LNCaP clone FGC (cell line): Measurements from ENCODE around the gene RPN2.

ENCODE experiments used
- DNase-seq: peaks from one replicate; pipeline ENCODE4 v3.0.0-alpha.2; 2011; ENCODE audit warnings: low read depth
- H3K4me3 ChIP-seq: 2 replicates; pipeline ENCODE4 v1.5.1; 2011; ENCODE audit warnings: mild to moderate bottlenecking, low read depth, low read length, control low read depth
- TF ChIP-seq, protein P1 (sequence below): IDR thresholded peaks from 2 replicates; pipeline ENCODE4 v1.5.1; 2012; ENCODE audit warnings: mild to moderate bottlenecking; ENCODE audit not compliant: control insufficient read depth, insufficient read depth; ENCODE audit errors: extremely low read depth

RPN2 gene

DNA sequence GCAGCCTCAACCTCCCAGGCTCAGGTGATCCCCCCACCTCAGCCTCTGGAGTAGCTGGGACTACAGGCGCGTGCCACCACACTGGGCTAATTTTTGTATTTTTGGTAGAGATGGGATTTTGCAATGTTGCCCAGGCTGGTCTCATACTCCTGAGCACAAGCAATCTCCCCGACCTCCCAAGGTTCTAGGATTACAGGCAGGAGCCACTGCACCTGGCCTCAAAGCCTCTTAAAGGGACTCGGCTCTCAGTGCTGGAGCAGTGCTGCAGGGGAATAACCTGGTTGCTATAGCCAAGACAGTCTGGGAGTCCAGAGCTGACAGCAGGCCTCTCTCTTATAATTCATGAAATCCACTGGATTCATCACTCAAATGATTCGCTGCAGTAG is 65.4 kb downstream of the RPN2 start:
- TF ChIP-seq, protein P1, sequence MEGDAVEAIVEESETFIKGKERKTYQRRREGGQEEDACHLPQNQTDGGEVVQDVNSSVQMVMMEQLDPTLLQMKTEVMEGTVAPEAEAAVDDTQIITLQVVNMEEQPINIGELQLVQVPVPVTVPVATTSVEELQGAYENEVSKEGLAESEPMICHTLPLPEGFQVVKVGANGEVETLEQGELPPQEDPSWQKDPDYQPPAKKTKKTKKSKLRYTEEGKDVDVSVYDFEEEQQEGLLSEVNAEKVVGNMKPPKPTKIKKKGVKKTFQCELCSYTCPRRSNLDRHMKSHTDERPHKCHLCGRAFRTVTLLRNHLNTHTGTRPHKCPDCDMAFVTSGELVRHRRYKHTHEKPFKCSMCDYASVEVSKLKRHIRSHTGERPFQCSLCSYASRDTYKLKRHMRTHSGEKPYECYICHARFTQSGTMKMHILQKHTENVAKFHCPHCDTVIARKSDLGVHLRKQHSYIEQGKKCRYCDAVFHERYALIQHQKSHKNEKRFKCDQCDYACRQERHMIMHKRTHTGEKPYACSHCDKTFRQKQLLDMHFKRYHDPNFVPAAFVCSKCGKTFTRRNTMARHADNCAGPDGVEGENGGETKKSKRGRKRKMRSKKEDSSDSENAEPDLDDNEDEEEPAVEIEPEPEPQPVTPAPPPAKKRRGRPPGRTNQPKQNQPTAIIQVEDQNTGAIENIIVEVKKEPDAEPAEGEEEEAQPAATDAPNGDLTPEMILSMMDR = no peak
- H3K4me3 ChIP-seq = no peak overlapping the region
- DNase-seq = no peak

DNA sequence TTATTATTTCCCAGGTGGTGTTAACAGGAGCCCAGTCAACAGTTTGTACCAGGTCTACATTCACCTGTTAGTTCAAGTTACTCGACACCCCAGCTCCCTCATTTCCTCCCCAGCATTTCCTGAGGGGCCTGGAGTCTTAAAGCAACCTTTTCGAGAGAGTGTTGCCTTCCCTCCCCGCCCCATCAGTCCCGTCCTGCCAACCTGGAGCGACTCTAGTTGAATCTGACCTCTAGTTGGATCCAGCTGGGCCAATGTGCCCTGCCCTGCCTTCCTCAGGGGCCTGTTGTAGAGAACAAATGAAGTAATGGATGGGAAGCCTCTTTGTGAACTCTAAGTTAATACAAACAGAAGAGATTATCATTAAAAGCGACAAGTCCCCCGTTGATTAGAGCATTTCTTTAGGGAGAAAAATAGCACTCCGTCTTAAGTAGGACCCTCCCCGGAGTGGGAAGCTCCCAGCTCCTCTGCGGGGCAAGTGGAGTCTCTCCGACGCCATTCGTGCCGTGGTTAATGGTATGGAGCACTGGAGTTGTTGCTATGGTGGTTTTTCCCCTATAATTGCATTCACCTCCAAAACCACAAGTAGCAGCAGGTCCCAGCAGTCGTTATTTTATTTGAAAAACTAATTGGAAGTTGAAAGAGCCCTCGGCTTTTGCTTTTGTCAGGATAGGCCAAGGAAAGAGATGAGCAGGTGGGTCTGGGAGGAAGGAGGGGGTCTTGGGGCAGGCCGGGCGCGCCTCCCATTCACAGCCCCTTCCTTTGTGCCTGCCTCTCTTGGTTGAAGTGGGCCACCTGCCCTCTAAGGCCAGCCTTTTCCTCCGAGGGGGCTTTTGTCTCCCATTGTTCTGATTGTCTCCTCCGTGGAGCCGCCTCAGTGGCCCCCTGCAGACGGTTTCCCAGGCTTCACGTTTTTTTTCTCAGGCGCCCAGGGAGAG is 66.4 kb downstream of the RPN2 start:
- DNase-seq = no peak
- no peak overlapping the region for H3K4me3 ChIP-seq
- TF ChIP-seq, protein P1 = no peak

DNA sequence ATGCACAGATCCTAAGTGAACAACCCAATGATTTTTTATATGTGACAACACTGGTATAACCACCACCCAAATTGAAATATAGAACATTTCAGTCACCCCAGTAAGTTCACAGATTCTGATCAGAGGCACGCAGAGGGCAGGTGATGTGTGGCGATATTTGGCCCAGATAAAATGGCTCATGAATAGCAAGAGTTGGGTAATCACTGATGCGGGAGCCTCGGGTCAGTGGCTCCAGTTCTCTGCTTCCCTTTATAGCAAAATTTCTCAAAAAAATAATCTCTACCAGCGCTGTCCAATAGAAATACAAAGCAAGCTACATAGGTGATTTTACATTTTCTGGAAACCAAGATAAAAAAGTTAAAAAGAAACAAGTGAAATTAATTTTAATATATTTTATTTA is 67.6 kb downstream of the RPN2 start:
- H3K4me3 ChIP-seq = no peak overlapping the region
- TF ChIP-seq, protein P1 = no peak
- DNase-seq = no peak

DNA sequence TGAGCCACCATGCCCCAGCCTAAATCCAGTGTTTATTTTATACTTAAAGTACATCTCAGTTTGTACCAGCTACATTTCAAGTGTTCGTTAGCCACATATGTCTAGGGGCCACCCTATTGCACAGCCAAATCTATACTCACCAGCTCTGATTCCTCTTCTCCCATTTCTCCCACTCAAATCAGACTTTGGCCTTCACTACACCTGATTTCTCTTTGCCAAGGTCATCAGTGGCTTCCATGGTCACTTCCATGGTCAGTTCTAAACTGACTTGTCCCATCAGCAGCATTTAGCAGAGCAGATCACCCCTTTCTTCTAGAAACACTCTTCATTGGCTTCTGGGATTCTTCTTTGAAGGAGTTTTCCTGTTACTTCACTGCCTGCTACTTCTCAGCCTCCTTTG is 68.4 kb downstream of the RPN2 start:
- no peak for DNase-seq
- H3K4me3 ChIP-seq = no peak overlapping the region
- TF ChIP-seq, protein P1 = no peak

DNA sequence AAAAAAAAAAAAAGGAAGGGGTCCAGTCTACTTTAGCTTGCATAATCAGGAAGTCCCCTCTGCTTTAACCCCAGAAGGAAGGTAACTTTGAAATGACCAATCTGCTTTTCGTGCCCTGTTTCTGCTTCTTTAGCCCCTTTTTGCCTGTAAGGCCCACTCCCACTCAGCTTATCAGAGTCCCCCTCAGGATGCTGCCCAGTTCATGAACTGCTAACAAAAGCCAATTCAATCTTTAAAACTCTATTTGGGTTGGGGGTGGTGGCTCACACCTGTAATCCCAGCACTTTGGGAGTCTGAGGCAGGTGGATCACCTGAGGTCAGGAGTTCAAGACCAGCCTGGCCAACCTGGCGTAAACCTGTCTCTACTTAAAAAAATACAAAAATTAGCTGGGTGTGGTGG is 70.2 kb downstream of the RPN2 start:
- TF ChIP-seq, protein P1 = no peak
- DNase-seq = no peak
- H3K4me3 ChIP-seq = no peak overlapping the region

DNA sequence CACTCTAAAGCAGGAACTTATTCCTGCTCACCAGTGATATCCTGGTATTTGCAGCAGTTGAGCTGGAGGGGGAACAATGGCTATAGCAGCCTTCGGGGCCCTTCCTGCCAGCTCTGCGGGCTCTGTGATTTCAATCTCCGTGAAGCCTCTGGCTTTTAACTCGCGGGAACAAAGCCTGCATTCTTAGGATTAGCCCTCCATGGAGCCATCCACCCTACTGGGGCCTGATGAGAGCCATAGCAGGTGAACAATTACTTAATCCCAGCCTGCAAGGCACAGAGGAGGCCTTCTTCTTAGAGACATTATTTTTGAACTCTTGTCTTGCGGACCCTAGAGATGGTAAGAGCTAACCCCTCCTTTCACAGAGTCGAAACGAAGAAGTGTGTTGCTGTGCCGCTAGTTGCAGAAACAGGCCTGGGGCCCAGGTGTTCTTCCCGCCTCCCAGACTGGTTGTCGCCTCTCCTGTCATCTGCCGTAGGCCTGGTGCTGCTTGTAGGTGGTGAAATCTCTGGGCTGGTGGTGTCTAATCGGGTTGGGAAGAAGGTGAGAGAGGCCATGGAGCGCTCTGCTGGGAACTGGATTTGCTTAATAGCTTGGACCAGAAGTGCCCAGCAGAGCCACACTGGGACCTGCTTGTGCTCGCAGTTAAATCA is 72.8 kb downstream of the RPN2 start:
- no peak for DNase-seq
- no peak overlapping the region for H3K4me3 ChIP-seq

More for the DNA sequence above, 72.8 kb downstream of the RPN2 start:
- TF ChIP-seq, protein P1 = no peak
